Parathyroid adenoma (tissue), 2 donors: ENCODE data around the gene SLC22A4.

Source experiments
- H2AFZ ChIP-seq: fragments of 300-600 bp; sonication (generic); one replicate; pipeline ENCODE4 v1.7.0; 2017; ENCODE audit warnings: antibody characterized with exemption, mild to moderate bottlenecking
- H3K27ac ChIP-seq: fragments of 300-600 bp; sonication (generic); one replicate; pipeline ENCODE4 v1.7.0; 2017
- H3K27me3 ChIP-seq: fragments of 300-600 bp; sonication (generic); one replicate; pipeline ENCODE4 v1.7.0; 2017; ENCODE audit warnings: low read length; ENCODE audit not compliant: control insufficient read depth, insufficient read depth
- H3K36me3 ChIP-seq: fragments of 300-600 bp; sonication (generic); one replicate; pipeline ENCODE4 v1.7.0; 2017; ENCODE audit warnings: low read length; ENCODE audit not compliant: control insufficient read depth, insufficient read depth
- H3K4me1 ChIP-seq: fragments of 300-600 bp; sonication (generic); one replicate; pipeline ENCODE4 v1.7.0; 2017; ENCODE audit warnings: control low read depth
- H3K4me2 ChIP-seq: fragments of 300-600 bp; sonication (generic); one replicate; pipeline ENCODE4 v1.7.0; 2017; ENCODE audit warnings: low read length
- H3K4me3 ChIP-seq: fragments of 300-600 bp; sonication (generic); one replicate; pipeline ENCODE4 v1.7.0; 2017; ENCODE audit warnings: low read depth, low read length
- H3K79me2 ChIP-seq: fragments of 300-600 bp; sonication (generic); one replicate; pipeline ENCODE4 v1.7.0; 2017; ENCODE audit warnings: control low read depth
- H3K9ac ChIP-seq: fragments of 300-600 bp; sonication (generic); one replicate; pipeline ENCODE4 v1.7.0; 2017; ENCODE audit warnings: mild to moderate bottlenecking
- H3K9me3 ChIP-seq: fragments of 300-600 bp; sonication (generic); one replicate; pipeline ENCODE4 v1.7.0; 2017; ENCODE audit warnings: low read length; ENCODE audit not compliant: control insufficient read depth
- CTCF ChIP-seq: fragments of 300-600 bp; sonication (generic); IDR thresholded peaks from one replicate; pipeline ENCODE4 v1.7.0; 2017; ENCODE audit warnings: antibody characterized with exemption, mild to moderate bottlenecking
- donor health status: primary hyperparathyroidism.

The SLC22A4 gene

GRCh38 chr5:132260051-132260450 is 34.1 kb upstream of the SLC22A4 start:
- TF ChIP-seq CTCF = no peak
- Histone ChIP-seq H3K4me1 (peaks cover under 1% of the 10 kb centered on the region), H3K4me3 (no peak overlapping the region)

DNA sequence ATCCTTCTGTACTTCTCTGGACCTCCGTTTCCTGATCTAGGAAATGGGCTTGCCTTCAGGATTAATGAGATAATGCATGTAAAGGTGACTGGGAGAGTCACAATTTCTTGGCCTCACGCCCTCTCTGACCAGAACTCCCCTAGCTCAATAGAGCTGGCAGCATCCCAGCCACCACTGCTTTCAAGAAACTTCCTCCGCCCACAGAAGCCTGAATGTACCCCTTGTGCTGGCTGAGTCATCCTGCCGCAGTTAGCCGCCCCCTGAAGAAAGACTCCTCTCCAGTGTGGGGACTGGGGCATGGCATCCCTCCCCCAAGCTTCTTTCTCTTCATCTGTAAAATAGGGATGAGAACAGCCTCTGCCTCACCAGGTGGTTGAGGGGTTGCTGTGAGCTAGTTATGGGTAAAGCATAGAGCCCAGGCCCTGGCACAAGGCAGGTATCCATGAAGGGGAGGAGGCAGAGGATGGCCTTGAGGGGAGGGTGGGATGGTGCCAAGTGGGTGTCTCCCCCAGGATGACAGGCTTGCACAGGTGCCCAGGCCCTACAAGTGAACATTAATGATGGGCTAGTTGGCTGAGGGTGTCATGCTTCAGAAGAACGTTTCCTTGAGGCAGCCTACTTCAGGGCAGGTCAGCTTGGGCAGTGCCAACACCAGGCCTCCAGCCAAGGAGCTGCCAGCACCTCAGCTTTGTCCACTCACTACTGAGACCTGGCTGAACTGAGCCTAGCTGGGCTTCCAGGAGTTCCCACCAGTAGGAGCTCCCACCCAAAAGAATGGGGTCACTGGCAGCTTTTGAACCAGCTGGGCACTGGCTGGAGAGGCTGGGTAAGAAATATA is 33.3 kb upstream of the SLC22A4 start:
- Histone ChIP-seq H3K4me3 (no peak overlapping the region), H3K79me2 (no peaks in the 10 kb centered on the region), H3K4me1 (peaks cover 8% of the 10 kb centered on the region), H3K36me3 (no peaks in the 10 kb centered on the region), H3K9me3 (no peaks in the 10 kb centered on the region), H3K27ac (no peak overlapping the region), H3K9ac (no peak overlapping the region), H3K27me3 (no peaks in the 10 kb centered on the region), H3K4me2 (no peak overlapping the region), H2AFZ (no peak overlapping the region)
- TF ChIP-seq CTCF = no peak

More at GRCh38 chr5:132260051-132260450, 34.1 kb upstream of the SLC22A4 start:
- H3K79me2 ChIP-seq = no peaks in the 10 kb centered on the region
- no peaks in the 10 kb centered on the region for H3K27me3 ChIP-seq
- no peaks in the 10 kb centered on the region for H3K9me3 ChIP-seq
- H3K9ac ChIP-seq = no peak overlapping the region
- no peak overlapping the region for H3K4me2 ChIP-seq
- no peaks in the 10 kb centered on the region for H3K36me3 ChIP-seq
- no peak overlapping the region for H2AFZ ChIP-seq
- H3K27ac ChIP-seq = no peak overlapping the region

GRCh38 chr5:132261881-132262845 is 32.0 kb upstream of the SLC22A4 start:
- Histone ChIP-seq H3K27me3 (no peaks in the 10 kb centered on the region), H3K4me2 (no peak overlapping the region), H3K9ac (no peak overlapping the region), H3K79me2 (no peaks in the 10 kb centered on the region), H3K9me3 (no peaks in the 10 kb centered on the region), H3K36me3 (no peaks in the 10 kb centered on the region), H3K27ac (no peak overlapping the region), H2AFZ (no peak overlapping the region), H3K4me3 (no peak overlapping the region), H3K4me1 (peaks cover 15% of the 10 kb centered on the region)
- TF ChIP-seq CTCF = no peak

DNA sequence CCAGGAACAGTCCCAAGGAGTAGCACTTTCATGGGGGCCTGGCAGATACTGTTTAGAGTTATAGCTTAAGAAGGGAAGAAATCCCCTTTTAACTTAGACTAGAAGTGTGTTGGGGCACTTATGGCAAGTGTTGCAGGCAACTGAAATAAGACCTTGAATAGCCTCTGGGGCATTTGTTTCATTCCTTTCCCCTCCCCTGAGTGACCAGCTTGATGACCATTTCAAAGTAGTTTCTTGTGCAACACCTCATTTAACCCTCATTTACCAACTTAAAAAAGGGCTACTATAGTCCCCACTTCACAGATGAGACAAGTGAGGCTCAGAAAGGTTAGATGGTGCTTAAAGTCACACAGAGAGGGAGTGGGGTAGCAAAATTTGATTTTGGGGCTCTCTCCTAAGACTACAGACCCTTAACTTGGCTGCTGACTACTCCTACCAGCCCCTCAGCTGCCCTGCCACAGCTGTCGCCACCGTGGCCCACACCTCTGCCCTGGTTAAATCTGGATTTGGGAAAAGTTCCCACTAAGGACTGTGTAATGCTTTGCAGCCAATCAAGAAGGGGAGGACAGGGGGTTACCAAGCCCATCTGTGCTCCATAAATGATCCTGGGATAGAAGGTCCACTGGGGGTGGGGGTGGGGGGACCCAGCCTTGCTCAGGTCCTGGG is 31.2 kb upstream of the SLC22A4 start:
- H3K36me3 ChIP-seq = no peaks in the 10 kb centered on the region
- H3K4me3 ChIP-seq = no peak overlapping the region
- H3K27me3 ChIP-seq = no peaks in the 10 kb centered on the region
- H3K79me2 ChIP-seq = no peaks in the 10 kb centered on the region
- no peak overlapping the region for H2AFZ ChIP-seq
- H3K27ac ChIP-seq = no peak overlapping the region
- H3K9me3 ChIP-seq = no peaks in the 10 kb centered on the region
- no peak overlapping the region for H3K4me2 ChIP-seq
- TF ChIP-seq CTCF = no peak
- H3K4me1 ChIP-seq = peaks cover 15% of the 10 kb centered on the region
- no peak overlapping the region for H3K9ac ChIP-seq
